Osteocyte (in vitro differentiated cells): Measurements from ENCODE around the gene RBBP7. TPM values are rescaled to one million over a fixed set of nuclear protein-coding genes. Genes with fewer than 3 reads are reported as not detected.

Experiments used
- DNase-seq: peaks from one replicate; pipeline ENCODE4 v3.0.0; 2021; ENCODE audit warnings: mixed read lengths; ENCODE audit not compliant: unreplicated experiment; ENCODE audit errors: extremely low spot score
- H3K27ac Mint-ChIP-seq: one replicate; pipeline ENCODE4 v1.8.0; 2021; ENCODE audit warnings: mild to moderate bottlenecking, mixed read lengths; ENCODE audit not compliant: unreplicated experiment
- H3K27me3 Mint-ChIP-seq: one replicate; pipeline ENCODE4 v1.8.0; 2021; ENCODE audit warnings: mixed read lengths; ENCODE audit not compliant: unreplicated experiment
- H3K36me3 Mint-ChIP-seq: one replicate; pipeline ENCODE4 v1.8.0; 2021; ENCODE audit warnings: mixed read lengths; ENCODE audit not compliant: unreplicated experiment
- H3K4me1 Mint-ChIP-seq: one replicate; pipeline ENCODE4 v1.8.0; 2021; ENCODE audit warnings: mixed read lengths; ENCODE audit not compliant: unreplicated experiment
- H3K4me3 Mint-ChIP-seq: one replicate; pipeline ENCODE4 v1.8.0; 2021; ENCODE audit warnings: mild to moderate bottlenecking, moderate library complexity, mixed read lengths; ENCODE audit not compliant: unreplicated experiment
- H3K9me3 Mint-ChIP-seq: one replicate; pipeline ENCODE4 v1.8.0; 2021; ENCODE audit warnings: mixed read lengths; ENCODE audit not compliant: unreplicated experiment
- long read RNA-seq: library from polyadenylated mRNA; unstranded; transcript quantifications from one replicate; pipeline ENCODE4 v2.0.0, GENCODE V29; 2021
- total RNA-seq: library from RNA; stranded (reverse); gene quantifications from 2 replicates; pipeline ENCODE4 v1.2.1, GENCODE V29; 2021
- TF ChIP-seq, protein P1 (sequence below): fragments of 200-600 bp; sonication (generic); IDR thresholded peaks from 2 replicates; pipeline ENCODE4 v1.5.0; 2021; ENCODE audit warnings: antibody characterized with exemption, mild to moderate bottlenecking, moderate library complexity

RBBP7 gene
- total RNA-seq: 148 and 150 TPM in 2 replicates
- long read RNA-seq, transcript RBBP7-204 (12 exons, 1,904 nt): minor isoform, 9 of 1,240 reads
- long read RNA-seq, transcript RBBP7-203 (12 exons, 2,333 nt): major isoform, 1,117 of 1,240 reads
- long read RNA-seq, partial matches to known transcripts: 37 of 1,240 reads
- long read RNA-seq, other reads (novel, unspliced or antisense): 74 of 1,240 reads

DNA sequence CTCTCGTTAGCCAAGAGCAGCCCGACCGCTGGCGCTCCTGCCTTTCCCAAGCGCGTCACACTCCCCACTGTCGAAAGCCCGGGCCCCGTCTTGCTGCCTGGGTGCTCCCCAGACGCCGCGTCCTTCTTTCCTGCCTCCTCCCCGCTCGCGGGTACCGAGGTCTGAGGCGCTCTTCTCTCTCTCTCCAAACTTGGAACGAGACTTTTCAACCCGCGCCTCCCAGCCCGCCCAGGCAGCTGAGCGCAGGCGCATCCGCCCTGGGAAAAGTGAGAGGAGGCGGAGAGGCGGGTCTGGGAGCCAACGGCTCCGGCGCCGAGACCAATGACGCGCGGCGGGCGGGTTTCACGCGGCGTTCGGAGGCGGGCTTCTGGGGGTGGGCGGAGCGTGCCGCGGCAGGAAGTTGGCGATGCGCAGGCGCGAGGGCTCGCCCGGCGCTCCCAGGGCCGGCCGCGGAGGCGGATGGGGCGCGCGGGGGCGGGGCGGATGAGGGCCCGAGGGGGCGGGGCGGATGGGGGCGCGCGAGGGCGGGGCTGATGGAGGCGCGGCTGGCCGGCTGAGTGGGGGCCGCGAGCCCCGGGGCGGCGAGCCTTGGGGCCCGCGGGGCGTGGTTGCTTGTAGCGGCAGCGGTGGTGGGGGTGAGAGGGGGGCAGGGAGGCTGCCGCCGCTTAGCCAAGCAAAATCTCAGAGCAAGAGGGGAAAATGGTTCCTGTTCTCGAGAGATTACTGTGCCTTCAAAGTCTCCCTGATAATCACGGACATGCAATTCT, at the start of gene RBBP7:
Gene RBBP7 (minus strand): TSS at position 268 of the 767 bp plus-strand sequence. CDS start 309 bp downstream, outside the sequence.
- Mint-ChIP-seq H3K4me3 (peak within 1 kb of the TSS; percentile 99), H3K4me1 (peaks cover 40% of the 10 kb centered on the region), H3K27me3 (peaks cover 12% of the 10 kb centered on the region), H3K9me3 (no peaks in the 10 kb centered on the region), H3K27ac (peak within 1 kb of the TSS; percentile 100), H3K36me3 (no peaks in the 10 kb centered on the region)
- peak; percentile 100 for DNase-seq
- TF ChIP-seq, protein P1, sequence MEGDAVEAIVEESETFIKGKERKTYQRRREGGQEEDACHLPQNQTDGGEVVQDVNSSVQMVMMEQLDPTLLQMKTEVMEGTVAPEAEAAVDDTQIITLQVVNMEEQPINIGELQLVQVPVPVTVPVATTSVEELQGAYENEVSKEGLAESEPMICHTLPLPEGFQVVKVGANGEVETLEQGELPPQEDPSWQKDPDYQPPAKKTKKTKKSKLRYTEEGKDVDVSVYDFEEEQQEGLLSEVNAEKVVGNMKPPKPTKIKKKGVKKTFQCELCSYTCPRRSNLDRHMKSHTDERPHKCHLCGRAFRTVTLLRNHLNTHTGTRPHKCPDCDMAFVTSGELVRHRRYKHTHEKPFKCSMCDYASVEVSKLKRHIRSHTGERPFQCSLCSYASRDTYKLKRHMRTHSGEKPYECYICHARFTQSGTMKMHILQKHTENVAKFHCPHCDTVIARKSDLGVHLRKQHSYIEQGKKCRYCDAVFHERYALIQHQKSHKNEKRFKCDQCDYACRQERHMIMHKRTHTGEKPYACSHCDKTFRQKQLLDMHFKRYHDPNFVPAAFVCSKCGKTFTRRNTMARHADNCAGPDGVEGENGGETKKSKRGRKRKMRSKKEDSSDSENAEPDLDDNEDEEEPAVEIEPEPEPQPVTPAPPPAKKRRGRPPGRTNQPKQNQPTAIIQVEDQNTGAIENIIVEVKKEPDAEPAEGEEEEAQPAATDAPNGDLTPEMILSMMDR: no peak

DNA sequence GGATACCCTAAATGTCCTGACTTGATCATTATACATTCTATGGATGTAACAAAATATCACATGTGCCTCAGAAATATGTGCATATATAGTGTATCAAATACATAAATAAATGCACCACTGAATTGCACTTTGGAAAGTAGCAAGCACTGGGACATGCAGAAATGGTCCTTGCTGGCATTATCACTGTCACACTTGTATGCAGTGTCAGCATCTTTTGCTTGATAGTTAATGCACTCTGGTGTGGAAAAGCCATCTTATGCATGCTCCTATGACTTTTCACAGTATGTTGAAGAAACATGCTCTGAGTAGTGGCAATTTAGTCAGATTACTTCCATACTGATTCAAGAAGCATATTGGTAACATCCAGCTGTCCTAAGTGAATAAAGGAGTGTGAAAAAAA, 48.8 kb upstream of the RBBP7 start:
- TF ChIP-seq, protein P1: no peak
- Mint-ChIP-seq H3K4me3 (no peak overlapping the region), H3K9me3 (no peaks in the 10 kb centered on the region), H3K27ac (no peak overlapping the region), H3K4me1 (no peaks in the 10 kb centered on the region), H3K27me3 (peaks cover 15% of the 10 kb centered on the region), H3K36me3 (no peaks in the 10 kb centered on the region)
- no peak for DNase-seq

DNA sequence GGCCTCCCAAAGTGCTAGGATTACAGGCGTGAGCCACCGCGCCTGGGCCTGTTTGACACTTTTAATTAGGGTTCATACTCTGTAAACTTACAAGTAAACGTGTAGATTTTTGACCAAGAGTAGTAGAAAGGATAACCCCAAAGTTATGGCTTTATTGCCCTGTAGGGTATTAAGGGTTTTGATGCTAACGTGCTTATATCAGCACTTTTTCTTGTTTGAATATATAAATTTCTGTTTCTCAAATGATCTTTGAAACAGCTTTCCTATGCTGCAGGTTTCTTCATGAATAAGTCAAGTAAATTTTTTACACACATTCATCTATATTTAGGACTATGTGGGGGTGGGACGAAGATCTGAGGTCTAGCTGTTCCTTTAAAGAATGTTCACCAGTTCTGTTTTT, 47.0 kb upstream of the RBBP7 start:
- Mint-ChIP-seq H3K27ac (no peak overlapping the region), H3K27me3 (peaks cover 13% of the 10 kb centered on the region), H3K36me3 (no peaks in the 10 kb centered on the region), H3K4me1 (no peaks in the 10 kb centered on the region), H3K4me3 (no peak overlapping the region), H3K9me3 (no peaks in the 10 kb centered on the region)
- TF ChIP-seq, protein P1: no peak
- DNase-seq: no peak

DNA sequence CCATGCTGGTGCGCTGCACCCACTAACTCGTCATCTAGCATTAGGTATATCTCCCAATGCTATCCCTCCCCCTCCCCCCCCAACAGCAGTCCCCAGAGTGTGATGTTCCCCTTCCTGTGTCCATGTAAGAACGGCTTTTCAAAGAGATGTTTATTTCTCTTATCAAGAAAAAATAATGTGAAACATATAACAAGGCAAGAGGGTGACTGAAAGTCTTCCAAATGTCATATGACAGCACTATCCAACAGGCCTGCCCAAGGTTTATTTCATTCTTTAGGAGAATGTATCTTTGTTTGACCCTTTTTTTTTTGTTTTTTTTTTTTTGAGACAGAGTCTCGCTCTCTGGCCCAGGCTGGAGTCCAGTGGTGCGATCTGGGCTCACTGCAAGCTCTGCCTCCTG, 46.4 kb upstream of the RBBP7 start:
- TF ChIP-seq, protein P1: no peak
- no peak overlapping the region for H3K27ac Mint-ChIP-seq
- no peak overlapping the region for H3K4me3 Mint-ChIP-seq
- no peaks in the 10 kb centered on the region for H3K4me1 Mint-ChIP-seq
- no peak for DNase-seq
- H3K36me3 Mint-ChIP-seq: no peaks in the 10 kb centered on the region
- no peaks in the 10 kb centered on the region for H3K9me3 Mint-ChIP-seq
- H3K27me3 Mint-ChIP-seq: peaks cover 11% of the 10 kb centered on the region

DNA sequence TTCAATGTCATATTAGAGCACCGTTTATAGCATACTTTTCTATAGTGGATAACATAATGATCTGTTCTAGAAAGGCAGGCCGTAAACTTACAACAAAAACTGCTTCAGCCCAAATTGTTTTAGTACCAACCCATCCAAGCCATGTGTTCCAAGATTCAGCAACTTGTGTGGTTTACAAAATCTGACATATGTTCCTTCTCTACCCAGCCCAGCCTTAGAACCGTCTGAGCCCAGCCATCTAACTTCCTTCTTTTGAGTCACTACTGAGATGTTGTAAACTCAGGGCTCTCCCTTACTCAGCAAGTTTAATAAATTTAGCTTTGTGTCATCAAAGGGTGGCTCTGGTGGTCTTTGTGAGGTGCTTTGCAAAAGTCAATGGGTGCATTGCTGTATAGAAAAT, 43.9 kb upstream of the RBBP7 start:
- H3K27me3 Mint-ChIP-seq: peaks cover 4% of the 10 kb centered on the region

More for the DNA sequence above, 43.9 kb upstream of the RBBP7 start:
- Mint-ChIP-seq H3K4me1 (no peaks in the 10 kb centered on the region), H3K27ac (no peak overlapping the region), H3K4me3 (no peak overlapping the region), H3K9me3 (no peaks in the 10 kb centered on the region), H3K36me3 (no peaks in the 10 kb centered on the region)
- DNase-seq: no peak
- TF ChIP-seq, protein P1: no peak
